H1 (cell line): ENCODE data around the gene SPG11. TPM values are rescaled to one million over a fixed set of nuclear protein-coding genes. Genes with fewer than 3 reads are reported as not detected.

ENCODE experiments used
- POU5F1 ChIP-seq: IDR thresholded peaks from 2 replicates; pipeline ENCODE4 v1.6.1; 2011; ENCODE audit warnings: low read depth, mild to moderate bottlenecking, low read length, moderate library complexity
- polyA plus RNA-seq, 7 experiments: library from polyadenylated mRNA; depleted of rRNA in 3 of 7; stranded (reverse) in 5 of 7; unstranded in 2 of 7; fragments of >200 nt in 5 of 7; fragments of 200-250 nt in 2 of 7; gene quantifications; 1 replicate in 5 of 7; 2 replicates in 1 of 7; 4 replicates in 1 of 7; pipeline versions ENCODE4 v1.2.1 to v1.2.3, GENCODE V29; 2011 to 2013; ENCODE audit warnings: missing spikeins in 2 of 7, mixed read lengths in 2 of 7
- total RNA-seq: library from RNA; stranded (reverse); fragmentation: NEBNext Ultra II Directional; extraction: Animal tissue kit (Norgen Biotek cat#: 25700); gene quantifications from 2 replicates; pipeline ENCODE4 v1.2.1, GENCODE V29; 2021

SPG11 gene
- total and polyA plus RNA-seq, 2 of the 8 experiments (the other 6 are each of a cell fraction or from before 2014, with no cell fraction given) = 37.1 to 38.6 TPM

DNA sequence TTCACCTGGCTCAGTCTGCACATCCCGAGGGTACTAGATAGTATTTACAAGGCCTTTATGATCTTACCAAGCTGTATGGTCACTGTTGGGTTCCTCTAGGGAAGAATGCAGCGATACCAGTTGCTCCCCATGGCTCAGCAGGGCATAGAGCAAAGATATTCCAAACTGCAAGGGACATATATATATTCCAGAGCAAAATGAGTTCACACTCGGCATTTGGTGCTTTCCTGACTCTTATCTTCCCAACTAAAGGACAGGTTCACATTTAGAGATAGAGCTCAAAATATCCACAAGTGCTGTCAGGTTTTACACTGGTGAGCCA is 3.5 kb upstream of the SPG11 start (continued):
- TF ChIP-seq POU5F1 = no peak
